Measurements from ENCODE around the gene SYCE3.

DNA sequence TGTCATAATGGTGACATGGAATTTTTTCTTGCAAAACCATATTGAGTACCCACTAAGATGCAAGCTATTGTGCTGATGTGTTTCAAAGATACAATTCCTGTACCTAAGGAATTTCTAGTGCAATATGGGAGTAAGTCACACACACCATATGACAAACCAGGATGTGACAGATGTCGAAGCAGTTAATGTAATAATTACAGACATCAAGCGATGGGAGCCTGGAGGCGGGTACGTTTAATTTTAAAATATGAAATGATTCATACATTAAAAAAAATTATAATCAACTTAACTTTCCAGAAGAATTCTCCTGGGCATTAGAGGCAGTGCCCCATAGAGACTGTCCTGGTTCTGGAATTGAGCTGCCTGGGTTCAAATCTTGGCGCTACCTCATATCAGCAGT is 6.0 kb downstream of the SYCE3 start:
- no peak for TF ChIP-seq YY1 (IDR thresholded peaks at IDR 0.05; ENCODE audit: insufficient read depth, insufficient read length)
- no peak for TF ChIP-seq SUZ12 (IDR thresholded peaks at IDR 0.05; ENCODE audit: extremely low read depth, insufficient read depth, insufficient read length)
- no peak for TF ChIP-seq ZNF274 (IDR thresholded peaks at IDR 0.05; ENCODE audit: low read depth, low read length)

Data from NT2/D1 (cell line).